ENCODE measurements around the gene NFKB2.

GRCh38 chr10:102382871-102383270 lies 12.6 kb upstream of the NFKB2 start:
- no peak for TF ChIP-seq SUZ12 (IDR thresholded peaks at IDR 0.05; ENCODE audit: extremely low read depth, insufficient read depth, insufficient read length)
- no peak for TF ChIP-seq ZNF274 (IDR thresholded peaks at IDR 0.05; ENCODE audit: low read depth, low read length)
